ENCODE measurements around the gene SMCP. TPM values are rescaled to one million over a fixed set of nuclear protein-coding genes. Genes with fewer than 3 reads are reported as not detected.

The SMCP gene
- total RNA-seq, 6 donors from 2014 or later: not detected

GRCh38 chr1:152912900-152913299 lies 34.8 kb downstream of the SMCP start:
- H3K4me3 ChIP-seq: no peak overlapping the region
- TF ChIP-seq EP300 (IDR thresholded peaks at IDR 0.05) (peak in 1 of 4 donors; percentile 29), CTCF (IDR thresholded peaks at IDR 0.05) (no peak), POLR2AphosphoS5 (IDR thresholded peaks at IDR 0.05) (no peak), POLR2A (IDR thresholded peaks at IDR 0.05) (no peak)
- H3K36me3 ChIP-seq: no peaks in the 10 kb centered on the region
- DNase-seq: peak in 1 of 2 donors; percentile 33
- H3K27ac ChIP-seq: no peak overlapping the region
- no peaks in the 10 kb centered on the region for H3K4me1 ChIP-seq
- 53 to 55% methylated on average over 5 of the region's 5 CpGs for WGBS, 2 donors
- no peaks in the 10 kb centered on the region for H3K9me3 ChIP-seq
- ATAC-seq (ENCODE audit: low FRiP score in 2 of 2): peak in 1 of 2 donors; percentile 39
- H3K27me3 ChIP-seq: no peaks in the 10 kb centered on the region

- Histone ChIP-seq H3K4me1 (no peaks in the 10 kb centered on the region), H3K4me3 (no peak overlapping the region), H3K9me3 (no peaks in the 10 kb centered on the region), H3K27me3 (no peaks in the 10 kb centered on the region), H3K36me3 (no peaks in the 10 kb centered on the region), H3K27ac (no peak overlapping the region)
- DNase-seq (no peak), ATAC-seq (ENCODE audit: low FRiP score in 2 of 2) (peak in 1 of 2 donors; percentile 45)
- 12 to 21% methylated on average over 3 of the region's 3 CpGs for WGBS, 2 donors
- TF ChIP-seq POLR2A (IDR thresholded peaks at IDR 0.05): no peak
- TF ChIP-seq CTCF (IDR thresholded peaks at IDR 0.05): peak in 1 of 6 experiments; percentile 15
These were observed 39.7 kb downstream of the SMCP start for GRCh38 chr1:152917794-152918193.

GRCh38 chr1:152919071-152919470 lies 40.9 kb downstream of the SMCP start:
- Histone ChIP-seq H3K4me3 (no peak overlapping the region), H3K27me3 (no peaks in the 10 kb centered on the region), H3K4me1 (no peaks in the 10 kb centered on the region), H3K27ac (no peak overlapping the region), H3K9me3 (no peaks in the 10 kb centered on the region), H3K36me3 (no peaks in the 10 kb centered on the region)
- DNase-seq: no peak
- ATAC-seq (ENCODE audit: low FRiP score in 2 of 2): no peak
- TF ChIP-seq CTCF (IDR thresholded peaks at IDR 0.05) (no peak), EP300 (IDR thresholded peaks at IDR 0.05) (no peak), POLR2AphosphoS5 (IDR thresholded peaks at IDR 0.05) (no peak), POLR2A (IDR thresholded peaks at IDR 0.05) (no peak)

DNA sequence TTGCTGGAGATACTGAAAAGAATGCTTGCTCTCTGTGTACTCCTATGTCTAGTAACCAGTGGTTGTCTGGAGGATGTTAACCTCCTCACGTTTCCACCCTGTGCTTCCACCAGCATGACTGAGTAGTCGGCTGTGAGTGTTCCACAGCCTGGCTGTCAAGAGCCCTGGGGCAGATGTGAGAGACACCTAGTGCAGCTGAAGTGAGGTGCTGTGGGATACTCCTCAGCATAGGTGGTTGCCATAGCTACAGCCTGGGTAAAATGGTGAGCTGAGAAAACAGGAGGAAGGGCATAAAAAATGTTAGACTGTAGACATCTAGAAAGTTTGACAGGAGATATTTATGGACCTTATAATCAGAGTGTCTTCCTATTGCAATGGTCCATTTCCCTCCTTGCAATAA lies 46.1 kb downstream of the SMCP start:
- H3K27ac ChIP-seq: no peak overlapping the region
- no peak overlapping the region for H3K4me3 ChIP-seq
- WGBS, 2 donors: 30 to 40% methylated on average over 2 of the region's 2 CpGs
- DNase-seq: no peak
- no peaks in the 10 kb centered on the region for H3K36me3 ChIP-seq
- H3K4me1 ChIP-seq: no peaks in the 10 kb centered on the region
- H3K9me3 ChIP-seq: no peaks in the 10 kb centered on the region
- ATAC-seq (ENCODE audit: low FRiP score in 2 of 2): peak in 1 of 2 donors; percentile 22
- no peaks in the 10 kb centered on the region for H3K27me3 ChIP-seq
- TF ChIP-seq EP300 (IDR thresholded peaks at IDR 0.05) (no peak), POLR2AphosphoS5 (IDR thresholded peaks at IDR 0.05) (no peak), POLR2A (IDR thresholded peaks at IDR 0.05) (no peak), CTCF (IDR thresholded peaks at IDR 0.05) (no peak)

- Histone ChIP-seq H3K27me3 (no peaks in the 10 kb centered on the region), H3K4me3 (no peak overlapping the region), H3K4me1 (no peaks in the 10 kb centered on the region), H3K36me3 (no peaks in the 10 kb centered on the region), H3K27ac (no peak overlapping the region), H3K9me3 (no peaks in the 10 kb centered on the region)
- ATAC-seq (ENCODE audit: low FRiP score in 2 of 2) (peak in 1 of 2 donors; percentile 46), DNase-seq (no peak)
- WGBS, 2 donors: 61 to 68% methylated on average over 3 of the region's 3 CpGs
- TF ChIP-seq CTCF (IDR thresholded peaks at IDR 0.05): peak in 3 of 6 experiments; percentile 24 to 42 (median 30)
- TF ChIP-seq EP300 (IDR thresholded peaks at IDR 0.05): no peak
These were observed 48.0 kb downstream of the SMCP start for GRCh38 chr1:152926091-152926490.
